ENCODE results near the gene ANKRD18B.
"Not testable (repeated sequence)": the region's sequence is repeated elsewhere in the genome, so short reads cannot be mapped to it uniquely, and the experiment has no call there.

DNA sequence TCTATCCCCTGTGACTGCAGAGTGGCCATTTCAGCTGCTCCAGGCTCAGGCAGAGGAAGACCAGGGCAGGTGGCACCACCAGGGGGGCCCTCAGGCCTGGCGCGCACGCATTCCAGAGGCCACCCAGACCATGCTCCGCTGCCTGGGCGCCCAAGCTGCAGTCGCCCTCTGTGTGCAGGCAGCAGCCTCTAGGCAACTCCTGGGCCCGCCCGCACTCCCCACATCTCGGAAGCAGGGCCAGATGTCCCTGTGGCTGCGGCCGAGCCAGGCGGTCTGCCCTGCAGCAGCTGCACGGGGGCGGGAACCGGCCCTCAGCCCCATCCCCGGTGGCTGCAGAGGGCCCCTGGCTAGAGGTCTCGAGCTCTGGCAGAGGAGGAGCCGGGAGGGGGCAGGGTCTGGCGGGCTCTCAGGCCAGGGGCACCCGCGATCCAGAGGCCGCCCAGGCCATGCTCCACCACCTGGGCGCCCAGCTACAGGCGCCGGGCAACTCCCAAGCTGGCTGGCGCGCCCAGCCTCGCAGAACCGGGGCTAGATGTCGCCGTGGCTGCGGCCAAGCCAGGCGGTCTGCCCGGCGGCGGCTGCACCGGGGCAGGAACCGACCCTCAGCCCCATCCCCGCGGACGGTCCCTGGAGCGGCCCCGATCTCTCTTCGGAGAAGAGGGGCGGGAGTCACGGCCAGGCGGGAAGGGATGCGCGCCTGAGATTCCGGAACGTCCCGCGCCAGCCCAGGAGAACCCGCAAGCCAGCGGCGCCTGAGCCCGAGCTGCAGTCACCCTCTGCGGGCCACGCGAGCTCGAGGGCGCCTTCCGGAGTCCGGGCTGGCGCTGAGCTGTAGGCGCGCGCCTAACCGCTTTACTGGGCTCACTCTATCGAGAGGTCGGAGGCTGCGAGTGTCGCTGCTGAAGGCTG, at the start of gene ANKRD18B:
- TF ChIP-seq ZNF8 (CRISPR knock-in tag; IDR thresholded peaks at IDR 0.05); ISL1 (CRISPR knock-in tag; IDR thresholded peaks at IDR 0.05); RARB (CRISPR knock-in tag; IDR thresholded peaks at IDR 0.05); SNAI2 (CRISPR knock-in tag; IDR thresholded peaks at IDR 0.05); ARNTL (CRISPR knock-in tag; IDR thresholded peaks at IDR 0.05; ENCODE audit: borderline replicate concordance, low read depth); OSR1 (CRISPR knock-in tag; IDR thresholded peaks at IDR 0.05); PPARA (CRISPR knock-in tag; IDR thresholded peaks at IDR 0.05; ENCODE audit: borderline replicate concordance): not testable (repeated sequence)
- TF ChIP-seq, protein P1, sequence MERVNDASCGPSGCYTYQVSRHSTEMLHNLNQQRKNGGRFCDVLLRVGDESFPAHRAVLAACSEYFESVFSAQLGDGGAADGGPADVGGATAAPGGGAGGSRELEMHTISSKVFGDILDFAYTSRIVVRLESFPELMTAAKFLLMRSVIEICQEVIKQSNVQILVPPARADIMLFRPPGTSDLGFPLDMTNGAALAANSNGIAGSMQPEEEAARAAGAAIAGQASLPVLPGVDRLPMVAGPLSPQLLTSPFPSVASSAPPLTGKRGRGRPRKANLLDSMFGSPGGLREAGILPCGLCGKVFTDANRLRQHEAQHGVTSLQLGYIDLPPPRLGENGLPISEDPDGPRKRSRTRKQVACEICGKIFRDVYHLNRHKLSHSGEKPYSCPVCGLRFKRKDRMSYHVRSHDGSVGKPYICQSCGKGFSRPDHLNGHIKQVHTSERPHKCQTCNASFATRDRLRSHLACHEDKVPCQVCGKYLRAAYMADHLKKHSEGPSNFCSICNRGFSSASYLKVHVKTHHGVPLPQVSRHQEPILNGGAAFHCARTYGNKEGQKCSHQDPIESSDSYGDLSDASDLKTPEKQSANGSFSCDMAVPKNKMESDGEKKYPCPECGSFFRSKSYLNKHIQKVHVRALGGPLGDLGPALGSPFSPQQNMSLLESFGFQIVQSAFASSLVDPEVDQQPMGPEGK (CRISPR knock-in tag; IDR thresholded peaks at IDR 0.05; ENCODE audit: borderline replicate concordance), result not testable (repeated sequence)
- TF ChIP-seq, protein P2, sequence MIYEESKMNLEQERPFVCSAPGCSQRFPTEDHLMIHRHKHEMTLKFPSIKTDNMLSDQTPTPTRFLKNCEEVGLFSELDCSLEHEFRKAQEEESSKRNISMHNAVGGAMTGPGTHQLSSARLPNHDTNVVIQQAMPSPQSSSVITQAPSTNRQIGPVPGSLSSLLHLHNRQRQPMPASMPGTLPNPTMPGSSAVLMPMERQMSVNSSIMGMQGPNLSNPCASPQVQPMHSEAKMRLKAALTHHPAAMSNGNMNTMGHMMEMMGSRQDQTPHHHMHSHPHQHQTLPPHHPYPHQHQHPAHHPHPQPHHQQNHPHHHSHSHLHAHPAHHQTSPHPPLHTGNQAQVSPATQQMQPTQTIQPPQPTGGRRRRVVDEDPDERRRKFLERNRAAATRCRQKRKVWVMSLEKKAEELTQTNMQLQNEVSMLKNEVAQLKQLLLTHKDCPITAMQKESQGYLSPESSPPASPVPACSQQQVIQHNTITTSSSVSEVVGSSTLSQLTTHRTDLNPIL (CRISPR knock-in tag; IDR thresholded peaks at IDR 0.05; ENCODE audit: low read depth), result not testable (repeated sequence)
- TF ChIP-seq, protein P3, sequence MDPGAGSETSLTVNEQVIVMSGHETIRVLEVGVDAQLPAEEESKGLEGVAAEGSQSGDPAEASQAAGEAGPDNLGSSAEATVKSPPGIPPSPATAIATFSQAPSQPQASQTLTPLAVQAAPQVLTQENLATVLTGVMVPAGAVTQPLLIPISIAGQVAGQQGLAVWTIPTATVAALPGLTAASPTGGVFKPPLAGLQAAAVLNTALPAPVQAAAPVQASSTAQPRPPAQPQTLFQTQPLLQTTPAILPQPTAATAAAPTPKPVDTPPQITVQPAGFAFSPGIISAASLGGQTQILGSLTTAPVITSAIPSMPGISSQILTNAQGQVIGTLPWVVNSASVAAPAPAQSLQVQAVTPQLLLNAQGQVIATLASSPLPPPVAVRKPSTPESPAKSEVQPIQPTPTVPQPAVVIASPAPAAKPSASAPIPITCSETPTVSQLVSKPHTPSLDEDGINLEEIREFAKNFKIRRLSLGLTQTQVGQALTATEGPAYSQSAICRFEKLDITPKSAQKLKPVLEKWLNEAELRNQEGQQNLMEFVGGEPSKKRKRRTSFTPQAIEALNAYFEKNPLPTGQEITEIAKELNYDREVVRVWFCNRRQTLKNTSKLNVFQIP (CRISPR knock-in tag; IDR thresholded peaks at IDR 0.05; ENCODE audit: borderline replicate concordance, low read depth), result not testable (repeated sequence)

Measured in SK-N-SH treated with all-trans-retinoic acid at 6 μM for 48 hours (cell line).